ES-I3 (cell line): ENCODE results near the gene MARCHF9.

Source experiments
- H3K36me3 ChIP-seq: 2 replicates; pipeline ENCODE4 v1.6.1; 2013; ENCODE audit warnings: mild to moderate bottlenecking, low read length, control low read depth, moderate library complexity; ENCODE audit not compliant: insufficient read depth
- H3K4me1 ChIP-seq: 2 replicates; pipeline ENCODE4 v1.6.1; 2013; ENCODE audit warnings: mild to moderate bottlenecking, control low read depth, low read length; ENCODE audit not compliant: insufficient read depth
- H3K9ac ChIP-seq: 2 replicates; pipeline ENCODE4 v1.6.1; 2013; ENCODE audit warnings: low read depth, mild to moderate bottlenecking, low read length, moderate library complexity
- H3K9me3 ChIP-seq: 2 replicates; pipeline ENCODE4 v1.6.1; 2013; ENCODE audit warnings: mild to moderate bottlenecking, low read length, moderate library complexity; ENCODE audit not compliant: control insufficient read depth, insufficient read depth

The MARCHF9 gene

GRCh38 chr12:57783861-57784260 lies 29.0 kb downstream of the MARCHF9 start:
- H3K4me1 ChIP-seq, result no peaks in the 10 kb centered on the region
- no peak overlapping the region for H3K9ac ChIP-seq
- H3K9me3 ChIP-seq, result no peaks in the 10 kb centered on the region
- peaks cover 11% of the 10 kb centered on the region for H3K36me3 ChIP-seq

- peaks cover 3% of the 10 kb centered on the region; the same call in 1 of the 2 replicates for H3K36me3 ChIP-seq
- no peaks in the 10 kb centered on the region for H3K9me3 ChIP-seq
- no peak overlapping the region for H3K9ac ChIP-seq
- no peaks in the 10 kb centered on the region for H3K4me1 ChIP-seq
These were observed 39.0 kb downstream of the MARCHF9 start for GRCh38 chr12:57793920-57794319.

GRCh38 chr12:57795354-57795753 lies 40.5 kb downstream of the MARCHF9 start:
- Histone ChIP-seq H3K9me3 (no peaks in the 10 kb centered on the region), H3K4me1 (no peaks in the 10 kb centered on the region), H3K36me3 (peaks cover 3% of the 10 kb centered on the region; the same call in 1 of the 2 replicates), H3K9ac (no peak overlapping the region)

- Histone ChIP-seq H3K4me1 (no peaks in the 10 kb centered on the region), H3K9me3 (no peaks in the 10 kb centered on the region), H3K9ac (no peak overlapping the region), H3K36me3 (peaks cover 3% of the 10 kb centered on the region; the same call in 1 of the 2 replicates)
These were observed 42.1 kb downstream of the MARCHF9 start for GRCh38 chr12:57796996-57797395.

GRCh38 chr12:57797933-57798332 lies 43.0 kb downstream of the MARCHF9 start:
- Histone ChIP-seq H3K36me3 (peaks cover 3% of the 10 kb centered on the region; the same call in 1 of the 2 replicates), H3K9me3 (no peaks in the 10 kb centered on the region), H3K9ac (no peak overlapping the region), H3K4me1 (no peaks in the 10 kb centered on the region)

- Histone ChIP-seq H3K9ac (no peak overlapping the region), H3K4me1 (no peaks in the 10 kb centered on the region), H3K9me3 (no peaks in the 10 kb centered on the region), H3K36me3 (peaks cover 3% of the 10 kb centered on the region; the same call in 1 of the 2 replicates)
These were observed 46.1 kb downstream of the MARCHF9 start for GRCh38 chr12:57800965-57801364.

GRCh38 chr12:57802607-57803006 lies 47.7 kb downstream of the MARCHF9 start:
- Histone ChIP-seq H3K9me3 (no peaks in the 10 kb centered on the region), H3K36me3 (no peaks in the 10 kb centered on the region), H3K4me1 (no peaks in the 10 kb centered on the region), H3K9ac (no peak overlapping the region)

- H3K9me3 ChIP-seq, result no peaks in the 10 kb centered on the region
- H3K4me1 ChIP-seq, result no peaks in the 10 kb centered on the region
- H3K36me3 ChIP-seq, result no peaks in the 10 kb centered on the region
- no peak overlapping the region for H3K9ac ChIP-seq
These were observed 48.5 kb downstream of the MARCHF9 start for GRCh38 chr12:57803319-57803893.

- H3K9ac ChIP-seq, result no peak overlapping the region
- H3K9me3 ChIP-seq, result no peaks in the 10 kb centered on the region
- H3K4me1 ChIP-seq, result no peaks in the 10 kb centered on the region
- peaks cover 4% of the 10 kb centered on the region for H3K36me3 ChIP-seq
These were observed 51.8 kb downstream of the MARCHF9 start for GRCh38 chr12:57806677-57807076.

GRCh38 chr12:57807285-57807684 lies 52.4 kb downstream of the MARCHF9 start:
- Histone ChIP-seq H3K4me1 (no peaks in the 10 kb centered on the region), H3K36me3 (peaks cover 4% of the 10 kb centered on the region), H3K9ac (no peak overlapping the region)

GRCh38 chr12:57808351-57808750 lies 53.4 kb downstream of the MARCHF9 start:
- Histone ChIP-seq H3K36me3 (peaks cover 4% of the 10 kb centered on the region), H3K9ac (no peak overlapping the region), H3K4me1 (no peaks in the 10 kb centered on the region)

More at GRCh38 chr12:57807285-57807684, 52.4 kb downstream of the MARCHF9 start:
- H3K9me3 ChIP-seq, result no peaks in the 10 kb centered on the region

GRCh38 chr12:57809425-57809824 lies 54.5 kb downstream of the MARCHF9 start:
- no peaks in the 10 kb centered on the region for H3K9me3 ChIP-seq
- no peak overlapping the region for H3K9ac ChIP-seq
- no peaks in the 10 kb centered on the region for H3K4me1 ChIP-seq
- peaks cover 4% of the 10 kb centered on the region for H3K36me3 ChIP-seq

More at GRCh38 chr12:57808351-57808750, 53.4 kb downstream of the MARCHF9 start:
- no peaks in the 10 kb centered on the region for H3K9me3 ChIP-seq
